CD14-positive monocyte (primary cell): Measurements from ENCODE around the gene NBAS. TPM values are rescaled to one million over a fixed set of nuclear protein-coding genes. Genes with fewer than 3 reads are reported as not detected.

Experiments
- DNase-seq, 3 donors: peaks; one replicate each; pipeline ENCODE4 v3.0.0-alpha.2; 2011 to 2022
- H2AFZ ChIP-seq: 2 replicates; pipeline ENCODE4 v1.6.0; 2012; ENCODE audit warnings: mild to moderate bottlenecking, low read depth, low read length, inconsistent platforms; ENCODE audit not compliant: insufficient read depth, poor library complexity, severe bottlenecking
- H3K27ac ChIP-seq, 2 donors: 1 replicate in 1 of 2; 2 replicates in 1 of 2; pipeline ENCODE4 v1.5.1; 2012 to 2013; ENCODE audit warnings: low read length in 2 of 2, control low read depth in 1 of 2, inconsistent platforms in 1 of 2, low read depth in 1 of 2, mild to moderate bottlenecking in 1 of 2
- H3K27me3 ChIP-seq, 2 donors: one replicate each; pipeline versions ENCODE4 v1.6.0 to v1.6.1; 2011 to 2013; ENCODE audit warnings: low read length in 2 of 2; ENCODE audit not compliant: control insufficient read depth in 2 of 2, insufficient read depth in 2 of 2
- H3K36me3 ChIP-seq, 2 donors: replicated peaks in 1 of 2; 1 replicate in 1 of 2; 2 replicates in 1 of 2; pipeline versions ENCODE4 v1.5.1 to v1.6.1; 2012 to 2013; ENCODE audit warnings: low read length in 2 of 2, control low read depth in 1 of 2, inconsistent platforms in 1 of 2, mild to moderate bottlenecking in 1 of 2; ENCODE audit not compliant: insufficient read depth in 2 of 2, control insufficient read depth in 1 of 2
- H3K4me1 ChIP-seq, 2 donors: 1 replicate in 1 of 2; 2 replicates in 1 of 2; pipeline versions ENCODE4 v1.5.1 to v1.6.1; 2012 to 2013; ENCODE audit warnings: low read length in 2 of 2, control low read depth in 1 of 2, inconsistent platforms in 1 of 2, mild to moderate bottlenecking in 1 of 2, moderate library complexity in 1 of 2; ENCODE audit not compliant: insufficient read depth in 2 of 2, control insufficient read depth in 1 of 2
- H3K4me2 ChIP-seq: replicated peaks from 2 replicates; pipeline ENCODE3; 2012; ENCODE audit warnings: low read length, moderate library complexity, mild to moderate bottlenecking; ENCODE audit not compliant: poor library complexity, severe bottlenecking; ENCODE audit errors: extremely low read depth
- H3K4me3 ChIP-seq, 3 experiments: fragments of 200-600 bp in 1 of 3; sonication (generic) in 1 of 3; replicated peaks in 1 of 3; 1 replicate in 2 of 3; 2 replicates in 1 of 3; pipeline ENCODE4 v1.5.1; 2011 to 2013; ENCODE audit warnings: low read length in 3 of 3, mild to moderate bottlenecking in 3 of 3, control low read depth in 2 of 3, low read depth in 2 of 3, inconsistent platforms in 1 of 3, moderate library complexity in 1 of 3
- H3K79me2 ChIP-seq: 2 replicates; pipeline ENCODE4 v1.6.0; 2012; ENCODE audit warnings: mild to moderate bottlenecking, control low read depth, inconsistent platforms, low read length, moderate library complexity; ENCODE audit not compliant: insufficient read depth
- H3K9ac ChIP-seq: 2 replicates; pipeline ENCODE4 v1.6.0; 2017; ENCODE audit warnings: low read length, mild to moderate bottlenecking; ENCODE audit not compliant: insufficient read depth, poor library complexity, severe bottlenecking
- H3K9me3 ChIP-seq, 2 donors: replicated peaks in 1 of 2; 1 replicate in 1 of 2; 2 replicates in 1 of 2; pipeline versions ENCODE4 v1.5.1 to v1.6.1; 2012 to 2013; ENCODE audit warnings: low read length in 2 of 2, control low read depth in 1 of 2; ENCODE audit not compliant: control insufficient read depth in 1 of 2, insufficient read depth in 1 of 2
- H4K20me1 ChIP-seq: 2 replicates; pipeline ENCODE4 v1.6.0; 2012; ENCODE audit warnings: mild to moderate bottlenecking, low read length, control low read depth, moderate library complexity; ENCODE audit not compliant: insufficient read depth
- H3K27ac Mint-ChIP-seq, 7 donors: one replicate each; pipeline ENCODE4 v1.8.0; 2020; ENCODE audit warnings: mild to moderate bottlenecking in 7 of 7, mixed read lengths in 7 of 7, moderate library complexity in 6 of 7, inconsistent platforms in 2 of 7
- H3K27me3 Mint-ChIP-seq, 3 donors: one replicate each; pipeline ENCODE4 v1.8.0; 2021 to 2022; ENCODE audit warnings: low read depth in 3 of 3, mild to moderate bottlenecking in 3 of 3, mixed read lengths in 3 of 3, moderate library complexity in 3 of 3, inconsistent platforms in 1 of 3
- H3K36me3 Mint-ChIP-seq, 2 donors: one replicate each; pipeline ENCODE4 v1.8.0; 2020; ENCODE audit warnings: mixed read lengths in 2 of 2, inconsistent platforms in 1 of 2, mild to moderate bottlenecking in 1 of 2
- H3K4me1 Mint-ChIP-seq: one replicate; pipeline ENCODE4 v1.8.0; 2020; ENCODE audit warnings: mild to moderate bottlenecking, mixed read lengths
- H3K4me3 Mint-ChIP-seq, 2 donors: one replicate each; pipeline ENCODE4 v1.8.0; 2020; ENCODE audit warnings: mild to moderate bottlenecking in 2 of 2, mixed read lengths in 2 of 2, moderate library complexity in 1 of 2
- H3K9me3 Mint-ChIP-seq, 7 donors: one replicate each; pipeline ENCODE4 v1.8.0; 2020 to 2022; ENCODE audit warnings: mixed read lengths in 7 of 7, mild to moderate bottlenecking in 6 of 7, moderate library complexity in 6 of 7, inconsistent platforms in 2 of 7
- WGBS: methylation state at CpG from one replicate; pipeline ENCODE4 v1.1.5; 2013; ENCODE audit warnings: missing lambda C conversion rate; ENCODE audit not compliant: insufficient coverage; 5-methylcytosine and 5-hydroxymethylcytosine counted together
- intact Hi-C, 2 donors: fragments of 100-400 bp; cut with micrococcal nuclease; formaldehyde crosslinking; loops; one replicate each; pipeline versions ENCODE4 v1.15.0 to v1.15.1; 2023
- polyA plus RNA-seq, 3 donors: library from polyadenylated mRNA; depleted of rRNA in 1 of 3; unstranded in 2 of 3; stranded (reverse) in 1 of 3; fragments of 300-500 nt in 2 of 3; fragments of >200 nt in 1 of 3; fragmentation: Illumina TruSeq in 2 of 3; gene quantifications; 1 replicate in 2 of 3; 2 replicates in 1 of 3; pipeline ENCODE4 v1.2.3, GENCODE V29; 2012 to 2021
- TF ChIP-seq, protein P1 (sequence below): fragments of 200-600 bp; IDR thresholded peaks from one replicate; pipeline ENCODE4 v1.8.0; 2022; ENCODE audit warnings: antibody characterized with exemption, mild to moderate bottlenecking

The NBAS gene
- polyA plus RNA-seq, 3 donors, result 8.9 to 10.9 (median 8.9) TPM

DNA sequence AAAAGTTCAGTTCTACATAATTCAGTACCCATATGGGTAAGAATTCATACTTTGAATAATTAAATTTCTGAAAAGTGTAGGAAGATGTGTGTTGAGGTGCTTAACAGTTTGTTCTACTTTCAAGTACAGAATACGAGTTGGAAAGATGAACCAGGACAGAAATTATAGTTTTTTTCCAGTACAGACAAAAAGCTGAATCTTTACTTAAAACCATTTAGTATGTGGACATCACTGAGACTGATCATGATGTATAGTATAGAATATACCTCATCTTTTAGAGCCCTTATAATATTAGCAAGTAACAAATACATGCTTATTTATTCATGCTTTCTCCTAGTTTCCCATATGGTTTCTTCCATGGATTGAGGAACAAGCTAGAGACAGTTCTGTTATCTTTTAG is 40.5 kb upstream of the NBAS start:
- no CpG with 5 or more reads among the region's 1 CpG for WGBS

DNA sequence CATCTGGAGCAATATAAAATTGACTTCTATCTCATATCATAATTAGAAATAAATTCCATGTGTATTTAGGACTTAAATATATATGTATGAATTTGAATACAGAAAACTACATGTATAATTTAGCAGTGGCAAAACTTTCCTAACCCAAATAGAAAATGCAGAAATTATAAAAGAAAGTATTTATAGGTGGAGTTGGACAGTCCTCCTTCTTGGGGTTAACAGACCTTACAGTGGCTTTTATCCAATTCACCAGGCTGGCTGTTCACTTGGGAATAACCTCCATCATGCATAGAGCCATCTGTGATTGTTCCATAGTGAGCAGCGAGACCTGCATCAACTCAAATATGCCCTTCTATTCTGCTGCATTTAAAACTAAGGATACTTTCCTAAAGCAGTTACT is 38.9 kb upstream of the NBAS start:
- intact Hi-C loops, result no loop called here
- no peak overlapping the region for H3K4me3 Mint-ChIP-seq
- Histone ChIP-seq H3K79me2 (peaks cover under 1% of the 10 kb centered on the region), H3K9me3 (no peaks in the 10 kb centered on the region), H3K27ac (no peak overlapping the region), H3K4me2 (no peak overlapping the region), H3K9ac (no peak overlapping the region), H3K36me3 (peaks cover 98 to 99% of the 10 kb centered on the region in 2 donors), H3K4me1 (no peaks in the 10 kb centered on the region), H3K4me3 (no peak overlapping the region), H3K27me3 (no peaks in the 10 kb centered on the region), H4K20me1 (peaks cover 4% of the 10 kb centered on the region), H2AFZ (no peak overlapping the region)
- no peaks in the 10 kb centered on the region for H3K4me1 Mint-ChIP-seq
- H3K36me3 Mint-ChIP-seq, result peaks cover 84 to 95% of the 10 kb centered on the region in 2 donors
- no peak for DNase-seq
- 100% methylated on average over 1 of the region's 1 CpG for WGBS
- H3K27me3 Mint-ChIP-seq, result no peaks in the 10 kb centered on the region
- TF ChIP-seq, protein P1, sequence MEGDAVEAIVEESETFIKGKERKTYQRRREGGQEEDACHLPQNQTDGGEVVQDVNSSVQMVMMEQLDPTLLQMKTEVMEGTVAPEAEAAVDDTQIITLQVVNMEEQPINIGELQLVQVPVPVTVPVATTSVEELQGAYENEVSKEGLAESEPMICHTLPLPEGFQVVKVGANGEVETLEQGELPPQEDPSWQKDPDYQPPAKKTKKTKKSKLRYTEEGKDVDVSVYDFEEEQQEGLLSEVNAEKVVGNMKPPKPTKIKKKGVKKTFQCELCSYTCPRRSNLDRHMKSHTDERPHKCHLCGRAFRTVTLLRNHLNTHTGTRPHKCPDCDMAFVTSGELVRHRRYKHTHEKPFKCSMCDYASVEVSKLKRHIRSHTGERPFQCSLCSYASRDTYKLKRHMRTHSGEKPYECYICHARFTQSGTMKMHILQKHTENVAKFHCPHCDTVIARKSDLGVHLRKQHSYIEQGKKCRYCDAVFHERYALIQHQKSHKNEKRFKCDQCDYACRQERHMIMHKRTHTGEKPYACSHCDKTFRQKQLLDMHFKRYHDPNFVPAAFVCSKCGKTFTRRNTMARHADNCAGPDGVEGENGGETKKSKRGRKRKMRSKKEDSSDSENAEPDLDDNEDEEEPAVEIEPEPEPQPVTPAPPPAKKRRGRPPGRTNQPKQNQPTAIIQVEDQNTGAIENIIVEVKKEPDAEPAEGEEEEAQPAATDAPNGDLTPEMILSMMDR, result no peak
- H3K27ac Mint-ChIP-seq, result no peak overlapping the region
- no peaks in the 10 kb centered on the region for H3K9me3 Mint-ChIP-seq

More for the DNA sequence above, 40.5 kb upstream of the NBAS start:
- Mint-ChIP-seq H3K36me3 (peaks cover 84 to 95% of the 10 kb centered on the region in 2 donors), H3K27ac (no peak overlapping the region), H3K9me3 (no peaks in the 10 kb centered on the region), H3K27me3 (no peaks in the 10 kb centered on the region), H3K4me3 (no peak overlapping the region), H3K4me1 (no peaks in the 10 kb centered on the region)
- H3K36me3 ChIP-seq, result peaks cover 98 to 100% of the 10 kb centered on the region in 2 donors
- H3K4me2 ChIP-seq, result no peak overlapping the region
- no peaks in the 10 kb centered on the region for H3K4me1 ChIP-seq
- no peaks in the 10 kb centered on the region for H3K79me2 ChIP-seq
- no peaks in the 10 kb centered on the region for H3K27me3 ChIP-seq
- H3K9ac ChIP-seq, result no peak overlapping the region
- no peak overlapping the region for H3K4me3 ChIP-seq
- intact Hi-C loops, result no loop called here
- no peak overlapping the region for H2AFZ ChIP-seq
- no peaks in the 10 kb centered on the region for H4K20me1 ChIP-seq
- TF ChIP-seq, protein P1, result no peak
- no peaks in the 10 kb centered on the region for H3K9me3 ChIP-seq
- no peak for DNase-seq
- H3K27ac ChIP-seq, result no peak overlapping the region
